ENCODE data around the gene EIF4E1B. TPM values are rescaled to one million over a fixed set of nuclear protein-coding genes. Genes with fewer than 3 reads are reported as not detected.

EIF4E1B gene
- polyA plus RNA-seq, 2 of the 4 experiments (the other 2 are of a cell fraction) = not detected

GRCh38 chr5:176583076-176583475, 47.4 kb upstream of the EIF4E1B start:
- TF ChIP-seq CEBPB (IDR thresholded peaks at IDR 0.05) (no peak), TFCP2L1 (CRISPR knock-in tag; IDR thresholded peaks at IDR 0.05) (no peak), HEYL (CRISPR knock-in tag; IDR thresholded peaks at IDR 0.05) (no peak), RAD21 (conservative IDR thresholded peaks at IDR 0.05 in 1 of 2, IDR thresholded peaks at IDR 0.05 in 1 of 2) (no peak), RCOR1 (IDR thresholded peaks at IDR 0.05; ENCODE audit: low read depth, low read length) (no peak)
- TF ChIP-seq, protein P1, sequence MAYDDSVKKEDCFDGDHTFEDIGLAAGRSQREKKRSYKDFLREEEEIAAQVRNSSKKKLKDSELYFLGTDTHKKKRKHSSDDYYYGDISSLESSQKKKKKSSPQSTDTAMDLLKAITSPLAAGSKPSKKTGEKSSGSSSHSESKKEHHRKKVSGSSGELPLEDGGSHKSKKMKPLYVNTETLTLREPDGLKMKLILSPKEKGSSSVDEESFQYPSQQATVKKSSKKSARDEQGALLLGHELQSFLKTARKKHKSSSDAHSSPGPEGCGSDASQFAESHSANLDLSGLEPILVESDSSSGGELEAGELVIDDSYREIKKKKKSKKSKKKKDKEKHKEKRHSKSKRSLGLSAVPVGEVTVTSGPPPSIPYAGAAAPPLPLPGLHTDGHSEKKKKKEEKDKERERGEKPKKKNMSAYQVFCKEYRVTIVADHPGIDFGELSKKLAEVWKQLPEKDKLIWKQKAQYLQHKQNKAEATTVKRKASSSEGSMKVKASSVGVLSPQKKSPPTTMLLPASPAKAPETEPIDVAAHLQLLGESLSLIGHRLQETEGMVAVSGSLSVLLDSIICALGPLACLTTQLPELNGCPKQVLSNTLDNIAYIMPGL (CRISPR knock-in tag; IDR thresholded peaks at IDR 0.05; ENCODE audit: borderline replicate concordance) = no peak
- Histone ChIP-seq H3K9me3 (no peaks in the 10 kb centered on the region), H3K4me1 (0 out of 3 replicates have a peak, but pooled peaks cover 1% of the 10 kb centered on the region), H3K27ac (no peak overlapping the region), H3K4me2 (no peak overlapping the region), H3K4me3 (no peak overlapping the region)
- FAIRE-seq (no peak), DNase-seq (ENCODE audit: low read depth in 1 of 2, low spot score in 1 of 2) (no peak), ATAC-seq (no peak)
- ChIA-PET CTCF (interaction anchor here (1.3 to 5.6 kb wide), 4 partner anchors 9 to 166 kb away, joined by 3 to 39 read pairs (median 4); partner anchors contain the start of genes CLTB and TSPAN17), POLR2A (no interaction called here)
- 53% methylated on average over 4 of the region's 4 CpGs for WGBS (ENCODE audit: missing lambda C conversion rate)

DNA sequence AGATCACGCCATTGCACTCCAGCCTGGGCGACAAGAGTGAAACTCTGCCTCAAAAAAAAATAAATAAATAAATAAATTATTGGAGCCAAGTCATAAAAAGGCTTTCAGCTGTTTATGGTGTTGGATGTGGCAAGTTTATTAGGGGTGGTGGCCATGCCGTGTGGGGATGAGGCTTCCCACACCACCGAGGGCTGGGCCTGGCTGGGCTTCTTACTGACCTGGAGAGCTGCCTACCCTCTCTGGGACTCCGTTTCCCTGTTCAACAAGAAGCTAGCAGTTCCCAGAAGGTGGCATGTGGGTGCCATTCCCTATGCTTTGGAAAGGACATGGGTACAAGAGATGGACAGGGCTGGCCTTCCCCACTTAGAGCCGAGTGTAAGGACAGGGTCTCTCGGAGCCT, 43.1 kb upstream of the EIF4E1B start:
- ChIA-PET POLR2A (no interaction called here), CTCF (interaction anchor here (0.9 to 5.6 kb wide), 4 partner anchors 9 to 140 kb away, joined by 3 to 39 read pairs (median 10); partner anchors contain the start of gene FAF2)
- H3K27ac ChIP-seq = no peak overlapping the region
- 69% methylated on average over 7 of the region's 7 CpGs for WGBS (ENCODE audit: missing lambda C conversion rate)
- H3K4me3 ChIP-seq = no peak overlapping the region
- ATAC-seq (no peak), FAIRE-seq (no peak), DNase-seq (ENCODE audit: low read depth in 1 of 2, low spot score in 1 of 2) (no peak)
- H3K4me2 ChIP-seq = no peak overlapping the region
- peaks cover 4% of the 10 kb centered on the region; the same call in 2 of the 3 replicates for H3K9me3 ChIP-seq
- no peaks in the 10 kb centered on the region for H3K4me1 ChIP-seq
- no peak for TF ChIP-seq HES2 (IDR thresholded peaks at IDR 0.05)
- TF ChIP-seq MAFK (IDR thresholded peaks at IDR 0.05; ENCODE audit: partially characterized antibody) = no peak
- TF ChIP-seq, protein P2, sequence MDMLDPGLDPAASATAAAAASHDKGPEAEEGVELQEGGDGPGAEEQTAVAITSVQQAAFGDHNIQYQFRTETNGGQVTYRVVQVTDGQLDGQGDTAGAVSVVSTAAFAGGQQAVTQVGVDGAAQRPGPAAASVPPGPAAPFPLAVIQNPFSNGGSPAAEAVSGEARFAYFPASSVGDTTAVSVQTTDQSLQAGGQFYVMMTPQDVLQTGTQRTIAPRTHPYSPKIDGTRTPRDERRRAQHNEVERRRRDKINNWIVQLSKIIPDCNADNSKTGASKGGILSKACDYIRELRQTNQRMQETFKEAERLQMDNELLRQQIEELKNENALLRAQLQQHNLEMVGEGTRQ (IDR thresholded peaks at IDR 0.05) = no peak
- no peak for TF ChIP-seq CHD4 (IDR thresholded peaks at IDR 0.05; ENCODE audit: borderline replicate concordance)
- no peak for TF ChIP-seq KDM1A (IDR thresholded peaks at IDR 0.05; ENCODE audit: low read depth)
- no peak for TF ChIP-seq HOXA7 (CRISPR knock-in tag; IDR thresholded peaks at IDR 0.05)
- no peak for TF ChIP-seq CEBPB (IDR thresholded peaks at IDR 0.05)
- no peak for TF ChIP-seq PBX3 (IDR thresholded peaks at IDR 0.05)
- no peak for TF ChIP-seq SMC3 (IDR thresholded peaks at IDR 0.05)

GRCh38 chr5:176588297-176588696, 42.2 kb upstream of the EIF4E1B start:
- TF ChIP-seq NFE2L2 (conservative IDR thresholded peaks at IDR 0.05; ENCODE audit: low read length) (no peak), FOSB (CRISPR knock-in tag; IDR thresholded peaks at IDR 0.05) (no peak), EHMT2 (IDR thresholded peaks at IDR 0.05; ENCODE audit: low read depth) (no peak), ZSCAN20 (CRISPR knock-in tag; IDR thresholded peaks at IDR 0.05) (no peak), HES2 (IDR thresholded peaks at IDR 0.05) (no peak), HDAC2 (IDR thresholded peaks at IDR 0.05) (no peak), CEBPB (IDR thresholded peaks at IDR 0.05) (no peak), NR3C1 (IDR thresholded peaks at IDR 0.05) (no peak), RNF2 (IDR thresholded peaks at IDR 0.05; ENCODE audit: borderline replicate concordance, low read depth) (no peak), TFCP2L1 (CRISPR knock-in tag; IDR thresholded peaks at IDR 0.05) (no peak), KDM5A (IDR thresholded peaks at IDR 0.05) (no peak), SMC3 (IDR thresholded peaks at IDR 0.05) (no peak), REST (IDR thresholded peaks at IDR 0.05) (no peak)
- TF ChIP-seq, protein P3, sequence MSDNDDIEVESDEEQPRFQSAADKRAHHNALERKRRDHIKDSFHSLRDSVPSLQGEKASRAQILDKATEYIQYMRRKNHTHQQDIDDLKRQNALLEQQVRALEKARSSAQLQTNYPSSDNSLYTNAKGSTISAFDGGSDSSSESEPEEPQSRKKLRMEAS (IDR thresholded peaks at IDR 0.05) = no peak
- no peak for DNase-seq (ENCODE audit: low read depth in 1 of 2, low spot score in 1 of 2)
- H3K9me3 ChIP-seq = peaks cover 4% of the 10 kb centered on the region; the same call in 2 of the 3 replicates
- no peak overlapping the region for H3K4me2 ChIP-seq
- no peak overlapping the region for H3K4me3 ChIP-seq
- H3K4me1 ChIP-seq = no peaks in the 10 kb centered on the region
- POLR2A ChIA-PET = no interaction called here
- FAIRE-seq = no peak
- H3K27ac ChIP-seq = no peak overlapping the region
- no peak for ATAC-seq
- CTCF ChIA-PET = interaction anchor here (0.9 to 5.6 kb wide), 3 partner anchors 10 to 140 kb away, joined by 3 to 39 read pairs (median 14); partner anchors contain the start of gene FAF2
